Measurements from ENCODE around the gene TAS2R60. TPM values are rescaled to one million over a fixed set of nuclear protein-coding genes. Genes with fewer than 3 reads are reported as not detected.

Gene TAS2R60, protein sequence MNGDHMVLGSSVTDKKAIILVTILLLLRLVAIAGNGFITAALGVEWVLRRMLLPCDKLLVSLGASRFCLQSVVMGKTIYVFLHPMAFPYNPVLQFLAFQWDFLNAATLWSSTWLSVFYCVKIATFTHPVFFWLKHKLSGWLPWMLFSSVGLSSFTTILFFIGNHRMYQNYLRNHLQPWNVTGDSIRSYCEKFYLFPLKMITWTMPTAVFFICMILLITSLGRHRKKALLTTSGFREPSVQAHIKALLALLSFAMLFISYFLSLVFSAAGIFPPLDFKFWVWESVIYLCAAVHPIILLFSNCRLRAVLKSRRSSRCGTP
- total RNA-seq, result not detected in 2 replicates

GRCh38 chr7:143443153-143443552, at the start of gene TAS2R60:
TSS of gene TAS2R60 (plus strand) at chr7:143443453. CDS start at chr7:143443453, 0 bp downstream.

GRCh38 chr7:143408686-143409561, 34.3 kb upstream of the TAS2R60 start, which contains the start of gene EPHA1:
TSS of gene EPHA1 (minus strand) at chr7:143408856. CDS start at chr7:143408805, 51 bp downstream.

DNA sequence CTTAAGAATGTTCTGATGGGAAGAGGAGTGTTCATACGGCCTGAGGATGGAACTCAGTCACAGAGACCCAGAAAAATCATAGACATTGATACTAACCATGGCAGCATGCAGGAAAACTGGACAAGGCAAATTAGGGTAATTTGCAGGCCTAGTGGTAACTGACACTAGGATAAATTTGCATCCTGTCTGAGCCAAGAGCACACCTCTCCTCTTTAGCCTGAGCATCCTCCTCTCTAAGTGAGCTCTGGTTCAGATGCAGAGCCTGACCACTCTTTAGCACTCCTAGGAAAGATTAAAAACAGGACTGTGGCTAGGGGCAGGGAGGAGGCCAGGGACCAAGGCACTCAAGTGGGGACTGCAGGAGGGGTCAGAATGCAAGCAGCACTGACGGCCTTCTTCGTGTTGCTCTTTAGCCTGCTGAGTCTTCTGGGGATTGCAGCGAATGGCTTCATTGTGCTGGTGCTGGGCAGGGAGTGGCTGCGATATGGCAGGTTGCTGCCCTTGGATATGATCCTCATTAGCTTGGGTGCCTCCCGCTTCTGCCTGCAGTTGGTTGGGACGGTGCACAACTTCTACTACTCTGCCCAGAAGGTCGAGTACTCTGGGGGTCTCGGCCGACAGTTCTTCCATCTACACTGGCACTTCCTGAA, 34.4 kb downstream of the TAS2R60 start, which contains the start of gene TAS2R41:
Gene TAS2R41, plus strand, starts transcription at position 373 of the 650 bp plus-strand sequence. Its CDS starts 0 bp downstream, at position 373.

Other genes starting within 250 kb of the TAS2R60 start
- gene TAS2R40, start 221.4 kb upstream of the TAS2R60 start, total RNA-seq, result not detected in 2 replicates
- 124 and 133 TPM in 2 replicates for gene GSTK1, start 180.0 kb upstream of the TAS2R60 start, total RNA-seq
- 0.39 TPM in 1 of 2 replicates, not detected in the other for gene TMEM139, start 158.5 kb upstream of the TAS2R60 start, total RNA-seq
- gene CASP2, start 155.1 kb upstream of the TAS2R60 start, total RNA-seq, result 14.5 and 29.7 TPM in 2 replicates
- gene CLCN1, start 127.3 kb upstream of the TAS2R60 start, total RNA-seq, result 0.13 TPM in 1 of 2 replicates, not detected in the other
- gene FAM131B, start 80.7 kb upstream of the TAS2R60 start, total RNA-seq, result 3.1 and 3.9 TPM in 2 replicates
- 167 and 206 TPM in 2 replicates for gene ZYX, start 62.1 kb upstream of the TAS2R60 start, total RNA-seq
- 0.32 and 0.91 TPM in 2 replicates for gene EPHA1, start 34.6 kb upstream of the TAS2R60 start, total RNA-seq
- gene TAS2R41, start 34.4 kb downstream of the TAS2R60 start, total RNA-seq, result not detected in 2 replicates
- 0.13 and 0.64 TPM in 2 replicates for gene CTAGE15, start 128.3 kb downstream of the TAS2R60 start, total RNA-seq
- gene TCAF2, start 177.5 kb downstream of the TAS2R60 start, total RNA-seq, result 1.7 and 7.6 TPM in 2 replicates